Bronchial epithelial cell (primary cell): Measurements from ENCODE around the gene CNIH2. TPM values are rescaled to one million over a fixed set of nuclear protein-coding genes. Genes with fewer than 3 reads are reported as not detected.
"Not testable (repeated sequence)": the region's sequence is repeated elsewhere in the genome, so short reads cannot be mapped to it uniquely, and the experiment has no call there.

Source experiments
- DNase-seq: peaks from one replicate; pipeline ENCODE4 v3.0.0-alpha.2; 2010; ENCODE audit warnings: low read depth
- FAIRE-seq: peaks from 2 replicates; lab custom pipeline; 2011; peaks lifted over from hg19 to GRCh38; lab: Jason Lieb, UNC
- H3K27me3 ChIP-seq: 2 replicates; pipeline ENCODE4 v1.5.1; 2011; ENCODE audit warnings: low read length; ENCODE audit not compliant: control insufficient read depth, insufficient read depth
- H3K36me3 ChIP-seq: 2 replicates; pipeline ENCODE4 v1.5.1; 2011; ENCODE audit warnings: low read length; ENCODE audit not compliant: control insufficient read depth, insufficient read depth
- H3K4me3 ChIP-seq: 2 replicates; pipeline ENCODE4 v1.5.1; 2011; ENCODE audit warnings: mild to moderate bottlenecking, low read depth, low read length, control low read depth
- total RNA-seq: library from RNA; depleted of rRNA; stranded (reverse); fragments of >200 nt; gene quantifications from 2 replicates; pipeline ENCODE4 v1.2.1, GENCODE V29; 2014
- TF ChIP-seq, protein P1 (sequence below): IDR thresholded peaks from 2 replicates; pipeline ENCODE4 v1.5.1; 2011; ENCODE audit warnings: mild to moderate bottlenecking, moderate library complexity, low read length, control low read depth, inconsistent platforms; ENCODE audit not compliant: insufficient read depth, severe bottlenecking

Gene CNIH2
- total RNA-seq, 1 donor from 2014 or later, result not detected

DNA sequence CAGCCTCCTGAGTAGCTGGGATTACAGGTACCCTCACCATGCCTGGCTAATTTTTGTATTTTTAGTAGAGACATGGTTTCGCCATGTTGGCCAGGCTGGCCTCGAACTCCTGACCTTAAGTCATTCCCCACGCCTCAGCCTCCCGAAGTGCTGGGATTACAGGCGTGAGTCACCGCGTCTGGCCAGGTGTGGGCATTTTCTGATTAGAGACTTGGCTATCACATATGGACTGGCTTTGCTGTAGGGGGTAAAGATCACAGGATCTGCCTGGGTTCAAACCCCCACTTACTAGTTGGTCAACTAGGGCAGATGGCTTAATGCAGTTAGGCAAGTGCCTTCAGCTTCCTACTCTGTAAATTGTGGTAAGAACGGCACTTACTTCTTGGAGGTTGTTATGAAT, 32.3 kb downstream of the CNIH2 start:
- DNase-seq, result no peak
- Histone ChIP-seq H3K27me3 (no peaks in the 10 kb centered on the region), H3K4me3 (no peak overlapping the region), H3K36me3 (no peaks in the 10 kb centered on the region)
- no peak for FAIRE-seq
- TF ChIP-seq, protein P1, sequence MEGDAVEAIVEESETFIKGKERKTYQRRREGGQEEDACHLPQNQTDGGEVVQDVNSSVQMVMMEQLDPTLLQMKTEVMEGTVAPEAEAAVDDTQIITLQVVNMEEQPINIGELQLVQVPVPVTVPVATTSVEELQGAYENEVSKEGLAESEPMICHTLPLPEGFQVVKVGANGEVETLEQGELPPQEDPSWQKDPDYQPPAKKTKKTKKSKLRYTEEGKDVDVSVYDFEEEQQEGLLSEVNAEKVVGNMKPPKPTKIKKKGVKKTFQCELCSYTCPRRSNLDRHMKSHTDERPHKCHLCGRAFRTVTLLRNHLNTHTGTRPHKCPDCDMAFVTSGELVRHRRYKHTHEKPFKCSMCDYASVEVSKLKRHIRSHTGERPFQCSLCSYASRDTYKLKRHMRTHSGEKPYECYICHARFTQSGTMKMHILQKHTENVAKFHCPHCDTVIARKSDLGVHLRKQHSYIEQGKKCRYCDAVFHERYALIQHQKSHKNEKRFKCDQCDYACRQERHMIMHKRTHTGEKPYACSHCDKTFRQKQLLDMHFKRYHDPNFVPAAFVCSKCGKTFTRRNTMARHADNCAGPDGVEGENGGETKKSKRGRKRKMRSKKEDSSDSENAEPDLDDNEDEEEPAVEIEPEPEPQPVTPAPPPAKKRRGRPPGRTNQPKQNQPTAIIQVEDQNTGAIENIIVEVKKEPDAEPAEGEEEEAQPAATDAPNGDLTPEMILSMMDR, result no peak

DNA sequence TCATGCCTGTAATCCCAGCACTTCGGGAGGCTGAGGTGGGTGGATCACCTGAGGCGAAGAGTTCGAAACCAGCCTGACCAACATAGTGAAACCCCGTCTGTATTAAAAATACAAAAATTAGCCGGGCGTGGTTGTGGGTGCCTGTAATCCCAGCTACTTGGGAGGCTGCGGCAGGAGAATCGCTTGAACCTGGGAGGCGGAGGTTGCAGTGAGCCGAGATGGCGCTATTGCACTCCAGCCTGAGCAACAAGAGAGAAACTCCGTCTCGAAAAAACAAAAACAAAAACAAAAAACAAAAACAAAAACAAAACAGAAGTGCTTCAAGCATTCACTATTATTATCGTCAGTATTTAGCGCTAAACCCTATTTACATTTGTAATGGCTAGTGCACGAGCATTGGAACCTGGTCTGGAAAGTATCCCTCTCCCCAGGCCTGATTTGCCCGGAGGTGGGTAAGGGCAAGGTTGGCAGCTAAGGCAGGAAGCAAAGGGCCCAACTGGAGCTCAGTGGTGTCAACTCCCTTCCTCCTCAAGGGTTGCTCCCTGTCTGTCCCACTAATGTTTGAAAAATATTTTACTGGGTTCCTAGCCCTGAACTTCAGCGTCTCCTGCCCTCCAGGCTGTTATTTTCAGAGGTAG, 32.9 kb downstream of the CNIH2 start:
- DNase-seq, H3K36me3 ChIP-seq, FAIRE-seq, H3K4me3 ChIP-seq, H3K27me3 ChIP-seq: not testable (repeated sequence)

DNA sequence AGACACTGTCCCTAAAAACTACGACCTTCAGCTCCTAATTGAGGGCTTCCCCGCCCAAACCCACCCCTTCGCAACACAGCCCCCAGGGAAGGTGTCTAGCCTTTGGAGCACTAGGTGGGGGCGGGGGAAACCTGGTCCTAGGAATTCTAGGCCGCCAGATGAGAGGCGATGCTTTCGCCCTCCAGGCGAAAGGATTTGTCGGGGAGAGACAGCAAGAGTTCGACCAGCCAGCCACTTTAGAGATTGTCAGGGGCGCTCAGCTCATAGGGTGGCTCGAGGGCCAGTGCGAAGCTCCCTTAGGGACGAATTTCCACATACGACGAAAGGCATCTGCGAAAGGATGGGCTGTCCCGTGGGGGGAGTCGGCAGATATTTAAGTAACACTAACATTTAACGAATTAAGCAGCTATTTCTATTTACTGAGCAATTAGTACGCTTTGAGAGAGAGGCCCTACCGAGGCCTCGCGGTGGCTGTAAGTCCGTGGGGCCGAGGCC, 33.5 kb downstream of the CNIH2 start:
- peak overlapping the region; percentile 55 for H3K4me3 ChIP-seq
- H3K36me3 ChIP-seq, result no peaks in the 10 kb centered on the region
- FAIRE-seq (no peak), DNase-seq (no peak)
- TF ChIP-seq, protein P1, result no peak
- H3K27me3 ChIP-seq, result peaks cover 2% of the 10 kb centered on the region

DNA sequence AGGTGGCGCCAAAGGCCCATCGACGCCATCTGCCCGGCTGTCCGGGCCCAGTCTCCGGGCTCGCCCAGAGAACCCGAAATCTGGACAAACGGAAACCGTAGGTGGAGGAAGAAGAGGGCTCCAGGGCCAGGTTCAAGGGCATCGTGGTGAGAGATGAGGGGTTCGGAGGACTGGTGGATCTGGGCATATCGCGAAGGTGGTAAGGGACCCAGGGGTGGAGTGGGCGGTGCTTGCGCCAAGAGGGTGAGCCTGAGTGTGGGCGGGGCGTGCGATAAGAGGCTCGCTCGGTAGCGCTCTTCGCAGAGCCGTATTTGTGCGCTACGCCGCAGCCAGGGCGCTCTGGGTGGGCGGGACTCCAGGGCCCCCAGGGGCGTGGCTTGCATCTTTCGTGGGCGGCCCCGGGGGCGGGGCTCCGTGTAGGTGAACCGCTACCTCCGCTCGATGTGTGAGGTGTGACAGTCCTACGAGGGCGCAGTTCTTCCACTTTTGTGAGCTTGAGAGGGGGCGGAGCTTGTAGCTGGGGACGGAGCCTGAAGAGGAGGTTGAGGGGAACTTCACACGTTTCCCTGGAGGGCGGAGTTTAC, 34.1 kb downstream of the CNIH2 start:
- Histone ChIP-seq H3K36me3 (no peaks in the 10 kb centered on the region), H3K27me3 (peaks cover 2% of the 10 kb centered on the region), H3K4me3 (peak overlapping the region; percentile 55)
- DNase-seq (peak; percentile 89), FAIRE-seq (no peak)
- TF ChIP-seq, protein P1, result peak; percentile 93

DNA sequence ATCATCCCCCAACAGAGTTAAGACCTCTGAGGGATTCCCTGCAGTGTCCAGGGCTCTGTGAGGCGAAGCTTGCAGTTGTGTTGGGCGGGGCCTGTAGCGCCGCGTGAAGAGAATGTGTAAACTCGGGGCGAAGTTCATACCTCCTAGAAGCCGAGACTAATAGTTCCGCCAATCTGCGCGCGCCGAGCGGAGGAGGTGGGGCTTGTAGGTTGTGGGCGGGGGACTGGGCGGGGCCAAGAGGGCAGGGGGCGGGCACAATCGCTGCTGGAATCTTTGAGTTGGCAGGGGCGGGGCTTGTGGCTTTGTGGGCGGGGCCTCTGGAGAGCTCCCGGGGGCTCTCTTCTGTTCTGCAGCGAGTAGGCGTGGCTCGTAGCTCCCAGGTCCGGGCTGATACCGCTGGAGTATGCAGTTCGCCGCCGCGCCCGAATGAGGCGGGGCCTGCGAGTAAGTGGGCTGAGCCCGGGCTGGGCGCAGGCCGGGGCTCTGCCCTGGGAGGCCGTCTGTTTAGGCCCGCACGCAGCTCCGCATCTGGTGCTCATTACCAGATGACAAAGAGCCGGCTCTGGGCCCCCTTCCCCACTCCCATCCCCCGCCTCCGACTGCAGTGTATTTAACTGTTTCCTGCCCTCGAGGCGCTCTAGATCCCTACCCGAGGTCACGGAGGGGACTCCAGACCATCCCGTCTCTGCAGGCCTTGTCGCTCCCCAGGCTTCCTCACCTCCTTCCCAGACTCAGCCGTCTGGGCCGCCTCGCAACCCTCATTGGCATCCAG, 34.8 kb downstream of the CNIH2 start:
- peak; percentile 90 for DNase-seq
- Histone ChIP-seq H3K36me3 (no peaks in the 10 kb centered on the region), H3K4me3 (peak overlapping the region; percentile 55), H3K27me3 (peaks cover 2% of the 10 kb centered on the region)
- no peak for FAIRE-seq
- TF ChIP-seq, protein P1, result no peak
